Raji (cell line): Measurements from ENCODE around the gene DCAF5.

Experiments
- POLR2A ChIP-seq: IDR thresholded peaks from 2 replicates; pipeline ENCODE4 v1.6.1; 2011; ENCODE audit warnings: low read depth, low read length, control low read depth; ENCODE audit not compliant: insufficient read depth

DCAF5 gene

DNA sequence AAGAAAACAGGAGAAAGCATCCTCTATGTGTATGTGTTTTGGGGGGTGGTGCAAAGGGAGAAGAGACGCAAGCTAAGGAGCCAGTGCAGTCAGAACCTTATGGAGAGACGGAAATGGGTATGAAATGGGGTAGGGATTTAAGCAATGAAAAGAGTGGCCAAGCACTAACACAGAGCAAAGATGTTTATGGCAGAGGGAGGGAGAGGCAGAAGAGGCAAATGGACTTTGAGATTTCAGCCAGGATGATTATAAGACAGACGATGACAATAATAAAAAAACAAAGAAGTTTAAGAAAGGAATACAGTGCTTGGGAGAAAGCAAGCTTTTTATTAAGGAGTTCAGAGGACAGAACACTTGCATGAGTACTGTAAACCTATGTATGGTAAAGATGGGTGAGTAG lies 44.6 kb downstream of the DCAF5 start:
- TF ChIP-seq POLR2A, result no peak

DNA sequence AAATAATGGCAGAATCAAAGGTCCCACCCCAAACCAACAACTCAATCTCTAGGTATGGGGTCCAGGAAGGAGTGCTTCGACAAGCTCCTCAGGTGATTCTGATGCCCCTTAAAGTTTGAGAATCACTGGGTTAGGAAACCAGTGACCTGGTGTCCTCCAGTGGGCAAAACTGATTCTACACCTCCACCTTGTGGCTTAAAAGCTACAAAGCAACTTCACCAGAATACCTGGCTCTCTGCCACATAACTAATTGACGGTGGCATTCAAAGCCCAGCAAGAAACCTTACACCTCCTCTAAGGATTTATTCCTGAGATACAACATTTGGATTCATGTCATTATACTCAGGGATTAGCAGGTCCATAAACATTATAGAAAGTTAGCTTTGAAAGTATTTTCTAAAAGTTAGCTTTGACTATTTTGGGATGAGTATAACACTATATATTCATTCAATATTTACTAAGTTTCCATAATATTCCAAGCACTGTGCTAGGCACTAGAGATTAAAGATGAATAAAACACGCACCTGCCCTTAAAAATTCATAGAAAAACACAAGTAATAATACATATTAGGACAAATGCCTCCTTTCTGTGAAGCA lies 45.4 kb downstream of the DCAF5 start:
- TF ChIP-seq POLR2A, result no peak

DNA sequence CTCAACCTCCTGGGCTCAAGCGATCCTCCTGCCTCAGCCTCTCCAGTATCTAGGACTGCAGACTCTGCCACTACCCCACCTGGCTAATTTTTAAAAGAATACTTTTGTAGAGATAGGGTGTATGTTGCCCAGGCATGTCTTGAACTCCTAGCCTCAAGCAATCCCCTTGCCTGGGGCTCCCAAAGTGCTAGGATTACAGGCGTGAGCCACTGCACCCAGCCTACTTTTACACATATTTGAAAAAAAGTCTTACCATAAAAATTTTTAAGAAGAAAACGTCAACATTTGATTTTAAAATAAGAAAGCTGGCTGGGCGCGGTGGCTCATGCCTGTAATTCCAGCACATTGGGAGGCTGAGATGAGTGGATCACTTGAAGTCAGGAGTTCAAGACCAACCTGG lies 46.5 kb downstream of the DCAF5 start:
- no peak for TF ChIP-seq POLR2A

DNA sequence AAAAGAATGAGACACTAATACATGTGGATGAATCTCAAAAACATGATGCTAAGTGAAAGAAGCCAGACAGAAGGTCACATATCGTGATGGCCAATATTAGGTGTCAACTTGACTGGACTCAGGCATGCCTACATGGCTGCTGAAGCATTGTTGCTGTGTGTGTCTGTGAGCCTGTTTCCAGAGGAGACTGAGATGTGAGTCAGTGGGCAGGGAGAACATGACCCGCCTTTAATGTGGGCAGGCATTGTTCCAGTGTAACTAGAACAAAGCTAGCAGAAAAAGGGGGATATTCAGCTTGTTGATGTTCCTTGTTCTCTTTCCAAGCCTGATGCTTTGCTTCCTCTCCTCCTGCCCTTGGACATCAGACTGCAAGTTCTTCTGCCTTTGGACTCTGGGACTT lies 47.6 kb downstream of the DCAF5 start:
- TF ChIP-seq POLR2A, result no peak

DNA sequence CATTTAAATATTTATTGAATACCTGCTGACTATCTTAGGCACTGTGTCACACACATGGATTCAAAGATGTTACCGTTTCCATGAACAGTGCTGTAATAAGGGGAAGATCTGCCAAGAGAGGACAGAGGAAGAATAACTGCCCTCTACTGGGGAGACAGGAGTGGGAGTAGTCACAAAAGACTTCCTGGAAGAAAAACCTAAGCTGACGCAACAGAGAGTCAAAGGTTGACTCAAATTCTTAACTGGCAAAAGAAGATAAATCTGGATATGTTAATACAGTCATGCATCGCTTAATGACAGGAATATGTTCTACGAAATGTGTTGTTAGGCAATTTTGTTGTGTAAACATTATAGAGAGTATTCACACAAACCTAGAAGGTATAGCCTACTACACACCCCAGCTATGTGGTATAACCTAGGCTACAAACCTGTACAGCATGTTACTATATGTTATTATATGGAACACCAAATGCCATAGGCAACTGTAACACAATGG lies 51.5 kb downstream of the DCAF5 start:
- no peak for TF ChIP-seq POLR2A

DNA sequence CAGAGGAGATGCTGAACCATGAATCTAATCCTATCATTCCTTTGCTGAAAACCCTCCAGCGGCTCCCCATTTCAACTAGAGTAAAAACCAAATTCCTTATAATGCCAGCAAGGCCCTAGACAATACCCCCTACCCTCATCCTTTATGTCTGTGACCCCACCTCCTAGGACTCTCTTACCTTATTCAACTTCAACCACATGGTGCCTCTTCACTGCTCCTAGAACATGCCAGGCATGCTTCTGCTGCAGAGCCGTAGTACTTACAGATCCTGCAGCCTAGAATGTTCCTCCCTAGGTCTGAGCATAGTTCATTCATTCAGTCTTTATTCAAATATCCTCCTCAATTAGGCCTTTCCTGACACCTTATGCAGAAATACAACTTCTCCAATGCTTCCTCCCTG lies 54.9 kb downstream of the DCAF5 start:
- no peak for TF ChIP-seq POLR2A

DNA sequence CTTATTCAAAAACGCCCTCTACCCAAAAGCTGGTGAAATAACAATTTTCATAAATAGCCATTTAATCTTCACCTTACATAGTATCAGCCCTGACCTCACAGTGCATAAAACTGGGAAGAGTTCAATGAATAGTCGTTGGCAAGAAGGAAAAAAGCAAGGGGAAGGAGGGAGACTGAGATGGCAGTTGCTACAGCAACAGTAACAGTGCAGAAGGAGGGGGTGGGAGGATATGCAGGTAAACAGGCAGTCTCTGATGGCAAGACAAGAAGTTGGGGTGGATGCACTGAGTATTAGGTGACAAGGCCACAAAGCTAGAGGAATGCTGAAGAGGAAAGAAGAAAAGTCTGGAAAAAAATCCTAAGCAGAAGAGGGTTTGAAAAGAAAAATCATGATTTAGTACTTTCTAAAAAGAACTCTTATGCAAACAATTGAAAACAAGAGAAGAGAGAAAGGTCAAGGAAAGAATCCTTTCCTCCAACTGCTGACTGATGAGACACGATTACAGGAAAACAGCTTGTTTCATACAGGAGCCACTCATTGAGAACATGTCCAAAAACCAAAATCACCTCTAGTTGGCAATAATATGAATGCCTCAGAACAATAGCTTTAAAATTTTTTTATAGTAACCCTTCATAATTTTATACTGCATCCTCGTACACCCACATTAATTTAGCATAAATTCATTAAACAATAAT lies 56.0 kb downstream of the DCAF5 start:
- TF ChIP-seq POLR2A, result no peak

DNA sequence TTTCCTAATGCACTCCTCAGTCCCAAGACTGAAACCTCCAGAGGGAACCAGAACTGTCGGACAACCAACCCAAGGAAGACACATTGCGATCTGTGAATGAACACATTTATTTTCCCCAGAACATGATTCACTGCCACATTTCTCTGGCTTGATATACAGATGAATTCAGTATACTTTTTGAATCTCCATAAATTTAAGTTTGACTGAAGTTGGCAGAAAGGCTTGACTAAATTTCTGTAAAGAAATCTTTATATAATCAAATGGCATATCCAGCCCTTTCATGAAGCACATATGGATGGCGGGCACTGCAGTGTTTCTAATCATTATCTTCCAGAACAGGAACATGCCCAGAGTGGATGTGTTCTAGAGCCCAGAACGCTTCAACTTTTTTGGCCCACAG lies 56.7 kb downstream of the DCAF5 start:
- no peak for TF ChIP-seq POLR2A

DNA sequence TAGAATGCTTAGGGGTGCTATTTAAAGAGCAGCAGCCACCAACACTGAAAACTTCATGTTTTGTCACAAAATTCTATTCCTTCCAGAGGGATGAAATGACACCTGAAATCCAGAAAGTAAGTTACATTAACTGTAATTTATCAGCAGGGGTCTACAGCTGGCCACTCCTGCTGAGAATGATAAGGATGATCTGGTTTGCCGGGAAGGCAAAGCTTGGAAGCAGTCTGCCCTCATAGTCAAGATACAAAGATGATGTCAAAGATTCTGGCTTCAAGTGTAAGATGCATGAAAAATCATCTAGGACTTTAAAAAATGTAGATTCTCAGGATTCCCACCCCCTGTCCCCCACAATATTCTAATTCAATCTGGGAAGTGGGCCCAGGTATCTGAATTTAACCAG lies 58.4 kb downstream of the DCAF5 start:
- no peak for TF ChIP-seq POLR2A

DNA sequence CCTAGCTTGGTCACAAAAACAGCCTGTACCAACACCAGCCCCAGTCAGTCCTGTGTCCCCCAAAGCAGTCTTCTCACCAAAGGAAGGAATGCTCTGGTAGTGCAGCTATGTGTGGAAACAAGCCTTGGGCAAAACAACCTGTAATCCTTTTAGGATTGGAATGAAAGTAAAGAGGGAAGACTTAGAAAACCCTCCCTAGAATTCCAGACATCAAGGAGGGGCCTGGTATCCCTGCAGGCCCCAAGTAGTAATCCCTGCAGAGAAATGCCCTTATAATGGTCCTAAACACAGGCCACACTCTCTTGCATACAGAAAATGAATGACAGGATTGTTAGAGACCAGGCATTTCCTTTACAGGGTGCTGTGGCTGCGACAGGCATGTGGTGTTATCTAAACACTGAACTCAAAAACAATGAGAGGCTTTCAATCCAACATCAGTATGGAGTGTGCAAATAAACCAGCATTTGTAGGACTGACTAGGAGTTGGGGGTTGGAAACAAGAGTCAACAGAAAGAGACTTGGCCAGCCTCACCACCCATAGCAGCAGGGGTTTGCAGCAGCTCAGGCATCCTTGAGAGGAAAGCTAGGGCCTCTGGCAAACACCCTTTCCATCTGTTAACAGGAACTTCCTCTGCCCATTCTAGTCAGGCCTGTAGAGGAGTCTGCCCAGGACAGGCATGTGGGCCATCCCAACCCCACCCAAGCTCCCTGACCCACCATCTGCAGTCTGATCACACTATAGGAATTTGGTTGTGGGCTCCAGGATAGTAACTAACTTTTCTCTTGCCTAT lies 59.1 kb downstream of the DCAF5 start:
- TF ChIP-seq POLR2A, result no peak

DNA sequence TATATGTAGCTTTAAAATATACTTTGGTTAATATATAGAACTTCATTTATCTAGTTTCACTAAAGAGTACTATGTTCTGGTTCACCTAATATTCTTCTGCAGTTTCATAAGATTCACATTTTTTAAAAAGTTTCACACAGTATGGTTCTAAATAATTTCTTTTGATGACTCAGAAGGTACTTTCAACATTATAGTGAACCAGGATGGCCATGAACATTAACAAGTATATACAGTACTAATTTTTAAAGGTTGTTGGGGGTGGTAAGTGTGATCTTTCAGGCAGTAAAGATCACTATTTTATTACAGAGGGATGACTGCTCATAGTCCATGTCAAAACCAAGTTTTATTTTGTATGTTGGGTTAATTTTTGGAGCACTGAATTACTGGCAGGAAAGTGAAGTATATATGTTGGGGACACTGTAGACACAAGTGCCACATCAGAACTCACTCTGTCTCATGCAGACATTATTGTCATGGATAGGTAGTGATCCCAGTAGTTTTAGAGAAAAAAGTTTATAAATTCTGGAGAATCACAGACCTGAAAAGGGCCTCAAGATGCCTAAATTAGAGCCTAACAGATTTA lies 60.0 kb downstream of the DCAF5 start:
- no peak for TF ChIP-seq POLR2A

DNA sequence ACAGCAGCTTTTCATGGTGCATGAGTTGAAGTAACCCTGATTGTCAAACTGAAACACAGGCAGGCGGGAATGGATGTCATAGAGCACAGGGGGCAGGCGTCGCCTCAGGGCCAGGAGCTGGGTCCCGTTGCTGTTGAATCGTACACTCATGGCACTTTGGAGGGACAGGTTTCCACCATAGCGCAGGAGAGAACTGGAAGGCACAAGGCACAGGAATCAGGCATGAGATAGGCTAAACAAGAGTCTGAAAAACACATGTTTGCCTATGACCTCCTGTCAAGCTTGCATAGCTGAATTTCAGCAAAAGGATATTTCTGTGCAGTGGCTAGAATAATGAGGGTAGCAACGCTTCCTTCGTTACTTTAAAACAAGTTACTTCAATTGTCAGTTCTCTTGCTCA lies 61.2 kb downstream of the DCAF5 start:
- no peak for TF ChIP-seq POLR2A

DNA sequence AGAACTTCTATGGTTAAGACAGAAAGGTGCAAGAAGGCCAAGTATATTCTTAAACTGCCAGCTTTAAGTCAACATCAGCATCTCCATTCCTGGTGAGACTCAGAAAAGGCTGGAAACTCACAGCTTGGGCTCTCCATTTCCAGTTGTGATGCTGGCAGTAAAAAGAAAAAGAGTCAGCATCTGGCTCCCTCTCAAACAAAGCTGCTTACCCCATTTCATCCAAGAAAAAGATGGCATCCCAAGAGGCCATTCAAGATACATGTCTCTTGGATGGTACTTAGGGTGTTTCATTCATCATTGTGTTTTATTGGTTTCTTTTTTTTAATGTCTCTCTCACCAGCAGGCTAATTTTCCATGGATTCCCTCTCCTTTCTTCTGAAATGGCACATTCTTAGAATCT lies 61.9 kb downstream of the DCAF5 start:
- TF ChIP-seq POLR2A, result no peak

DNA sequence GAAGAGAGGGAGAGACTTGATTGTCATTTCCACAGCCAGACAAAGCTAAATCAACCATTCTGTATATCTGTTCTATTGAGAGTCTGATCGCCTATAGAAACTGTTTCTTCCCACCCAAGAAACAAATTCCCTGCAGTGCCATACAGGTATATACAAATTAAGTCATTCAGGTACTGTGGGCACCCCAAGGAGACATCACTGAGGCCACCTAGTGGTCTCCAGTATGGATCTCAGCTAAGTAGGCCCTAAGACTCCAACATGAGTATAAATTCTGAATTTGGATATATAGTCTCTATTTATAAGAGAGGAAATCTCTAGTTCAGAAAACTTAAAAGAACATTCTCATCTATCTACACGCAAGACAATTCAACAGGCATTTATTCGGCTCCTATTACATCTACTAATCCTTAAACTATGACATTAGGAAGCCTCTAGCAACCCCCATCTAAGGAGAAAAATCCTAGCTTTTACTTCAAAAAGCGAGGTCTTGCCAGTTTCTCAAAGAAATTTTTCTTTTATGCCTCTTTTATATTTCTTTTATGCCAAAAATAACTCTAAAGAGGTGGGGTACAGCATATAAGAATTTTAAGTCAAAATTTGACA lies 62.6 kb downstream of the DCAF5 start:
- TF ChIP-seq POLR2A, result no peak

DNA sequence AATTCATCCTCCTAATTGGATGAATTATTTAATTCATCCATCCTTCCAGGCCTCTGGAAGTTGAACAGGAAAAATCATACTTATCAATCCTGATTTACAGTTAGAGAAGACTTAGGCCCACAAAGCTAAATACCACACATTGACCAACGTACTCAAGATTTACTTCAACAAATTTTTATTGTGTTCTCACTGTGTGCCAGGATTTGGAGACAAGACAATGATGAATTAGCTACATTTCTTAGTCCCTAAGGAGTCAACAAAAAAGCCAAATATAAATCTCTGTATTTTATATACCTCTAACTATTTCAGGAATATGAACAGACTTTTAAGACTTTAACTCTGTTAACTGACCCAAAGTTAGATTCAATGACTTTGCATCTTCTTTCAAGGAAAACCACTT lies 63.9 kb downstream of the DCAF5 start:
- TF ChIP-seq POLR2A, result no peak
